Kidney (tissue), 14 donors: ENCODE results near the gene MAPK1. TPM values are rescaled to one million over a fixed set of nuclear protein-coding genes. Genes with fewer than 3 reads are reported as not detected.

ENCODE experiments used
- DNase-seq, 5 donors: peaks; one replicate each; pipeline ENCODE4 v3.0.0-alpha.2; 2013 to 2020
- FAIRE-seq: peaks from 2 replicates; lab custom pipeline; 2012; peaks lifted over from hg19 to GRCh38; lab: Jason Lieb, UNC
- H3K27ac ChIP-seq, 2 donors: one replicate each; pipeline ENCODE4 v1.7.0; 2013; ENCODE audit warnings: low read depth in 2 of 2, low read length in 2 of 2, inconsistent platforms in 1 of 2
- H3K27me3 ChIP-seq: one replicate; pipeline ENCODE4 v1.7.1; 2013; ENCODE audit warnings: low read length, inconsistent platforms; ENCODE audit not compliant: control insufficient read depth, insufficient read depth
- H3K36me3 ChIP-seq, 3 donors: one replicate each; pipeline versions ENCODE4 v1.7.0 to v1.7.1; 2013; ENCODE audit warnings: low read length in 3 of 3, control low read depth in 1 of 3, inconsistent platforms in 1 of 3; ENCODE audit not compliant: insufficient read depth in 3 of 3, control insufficient read depth in 2 of 3
- H3K4me1 ChIP-seq, 3 donors: one replicate each; pipeline versions ENCODE4 v1.7.0 to v1.7.1; 2013; ENCODE audit warnings: low read length in 3 of 3, inconsistent platforms in 1 of 3, low read depth in 1 of 3; ENCODE audit not compliant: control insufficient read depth in 2 of 3, insufficient read depth in 2 of 3
- H3K4me3 ChIP-seq, 3 donors: one replicate each; pipeline versions ENCODE4 v1.7.0 to v1.8.1; 2013; ENCODE audit warnings: low read length in 3 of 3, control low read depth in 1 of 3, inconsistent platforms in 1 of 3
- H3K9ac ChIP-seq, 3 donors: one replicate each; pipeline versions ENCODE4 v1.7.0 to v1.7.1; 2013; ENCODE audit warnings: low read length in 3 of 3, control low read depth in 1 of 3, inconsistent platforms in 1 of 3
- H3K9me3 ChIP-seq, 3 donors: one replicate each; pipeline versions ENCODE4 v1.7.0 to v1.7.1; 2013; ENCODE audit warnings: low read length in 3 of 3, control low read depth in 1 of 3, inconsistent platforms in 1 of 3; ENCODE audit not compliant: control insufficient read depth in 2 of 3, insufficient read depth in 1 of 3
- CTCF ChIP-seq: IDR thresholded peaks from 3 replicates; pipeline ENCODE4 v1.5.1; 2012; ENCODE audit warnings: mild to moderate bottlenecking, moderate library complexity, borderline replicate concordance; ENCODE audit not compliant: insufficient read depth; ENCODE audit errors: extremely low read depth
- intact Hi-C: fragments of 100-400 bp; cut with DNase I; formaldehyde crosslinking; loops from one replicate; pipeline ENCODE4 v1.11.1; 2022
- polyA plus RNA-seq: library from polyadenylated mRNA; stranded (reverse); fragments of 350-450 nt; fragmentation: Illumina TruSeq; extraction: RNeasy Lipid Tissue Mini Kit (QIAGEN cat#74804); gene quantifications from one replicate; pipeline ENCODE4 v1.2.3, GENCODE V29; 2014; ENCODE audit warnings: low read depth, low replicate concordance; ENCODE audit not compliant: insufficient read depth
- total RNA-seq: library from RNA; stranded (reverse); fragmentation: NEBNext Ultra II Directional; extraction: Animal tissue kit (Norgen Biotek cat#: 25700); gene quantifications from one replicate; pipeline ENCODE4 v1.2.1, GENCODE V29; 2021
- donor health status: control.
- donor health status: control.
- donor health status: control.
- donor health status: control.
- donor health status: control.
- donor health status: DM: yes; HTN: yes; CAD: no.
- donor health status: Normal renal cell carcinoma (clear cell type).

MAPK1 gene
- total and polyA plus RNA-seq, 2 donors from 2014 or later = 21.3 to 128 TPM

GRCh38 chr22:21903283-21903682 lies 35.8 kb upstream of the MAPK1 start:
- no peak for FAIRE-seq
- intact Hi-C loops = no loop called here
- H3K27me3 ChIP-seq = no peaks in the 10 kb centered on the region
- H3K27ac ChIP-seq = no peak overlapping the region
- H3K36me3 ChIP-seq = no peaks in the 10 kb centered on the region
- no peak overlapping the region for H3K4me3 ChIP-seq
- no peak overlapping the region for H3K9ac ChIP-seq
- TF ChIP-seq CTCF = no peak
- no peaks in the 10 kb centered on the region for H3K9me3 ChIP-seq
- DNase-seq = no peak
- H3K4me1 ChIP-seq = no peaks in the 10 kb centered on the region

DNA sequence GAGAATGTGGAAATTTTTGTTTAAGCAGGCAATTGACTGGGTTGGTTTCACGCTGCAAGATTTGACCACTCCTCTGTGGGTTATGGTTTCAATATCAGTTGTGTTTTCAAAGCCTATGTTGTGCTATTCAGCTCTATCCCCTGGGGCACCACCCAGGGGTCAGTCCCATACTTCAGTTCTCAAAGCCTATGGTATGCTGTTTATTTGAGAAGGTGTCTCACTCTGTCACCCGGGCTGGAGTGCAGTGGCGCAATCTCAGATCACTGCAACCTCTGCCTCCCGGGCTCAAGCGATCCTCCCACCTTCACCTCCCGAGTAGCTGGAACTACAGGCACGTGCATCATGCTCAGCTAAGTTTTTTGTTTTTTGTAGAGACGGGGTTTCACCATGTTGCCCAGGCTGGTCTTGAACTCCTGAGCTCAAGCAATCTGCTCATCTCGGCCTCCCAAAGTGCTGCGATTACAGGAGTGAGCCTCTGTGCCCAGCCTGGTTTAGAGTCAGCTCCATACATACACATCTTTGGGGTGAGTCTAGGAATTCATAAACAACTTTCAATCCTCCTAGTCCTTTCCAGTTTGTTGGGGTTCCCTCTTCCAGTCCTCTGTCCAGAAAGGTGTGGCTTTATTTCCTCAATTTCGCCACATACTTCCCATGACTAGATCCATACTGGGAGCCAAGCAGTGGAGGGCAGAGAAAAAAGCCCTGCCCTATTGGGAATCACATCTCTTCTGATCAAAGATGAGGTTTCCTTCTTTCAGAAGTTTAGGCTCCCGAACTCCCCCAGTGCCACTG lies 35.0 kb upstream of the MAPK1 start:
- no peak overlapping the region for H3K4me3 ChIP-seq
- H3K9ac ChIP-seq = no peak overlapping the region
- H3K36me3 ChIP-seq = no peaks in the 10 kb centered on the region
- no peak for TF ChIP-seq CTCF
- FAIRE-seq (no peak), DNase-seq (no peak)
- no peaks in the 10 kb centered on the region for H3K4me1 ChIP-seq
- no peak overlapping the region for H3K27ac ChIP-seq
- no peaks in the 10 kb centered on the region for H3K9me3 ChIP-seq
- intact Hi-C loops = no loop called here
- H3K27me3 ChIP-seq = no peaks in the 10 kb centered on the region

DNA sequence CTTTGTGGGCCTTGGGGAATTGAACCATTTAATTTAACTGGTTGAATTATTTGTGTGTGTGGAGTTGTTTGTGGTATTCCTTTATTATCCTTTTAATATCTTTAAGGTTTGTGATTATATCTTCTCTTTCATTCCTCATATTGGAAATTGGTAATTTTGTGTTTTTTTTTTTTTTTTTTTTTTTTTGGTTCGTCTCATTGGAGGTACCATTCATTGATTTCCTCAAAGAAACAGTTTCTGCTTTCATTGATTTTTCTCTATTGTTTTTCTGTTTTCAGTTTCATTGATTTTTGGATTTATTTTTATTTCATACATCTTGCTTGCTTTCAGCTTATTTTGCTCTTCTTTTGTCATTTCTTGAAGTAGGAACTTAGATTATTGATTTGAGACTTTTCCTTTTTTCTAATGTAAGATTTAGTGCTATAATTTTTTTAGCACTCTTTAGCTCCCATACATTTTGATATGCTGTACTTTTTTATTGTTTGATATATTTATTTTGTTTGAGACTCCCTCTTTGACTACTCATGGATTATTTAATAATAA lies 31.0 kb upstream of the MAPK1 start:
- intact Hi-C loops = no loop called here
- Histone ChIP-seq H3K4me1 (no peaks in the 10 kb centered on the region), H3K9ac (no peak overlapping the region), H3K27ac (no peak overlapping the region), H3K4me3 (no peak overlapping the region), H3K36me3 (no peaks in the 10 kb centered on the region), H3K9me3 (no peaks in the 10 kb centered on the region), H3K27me3 (no peaks in the 10 kb centered on the region)
- TF ChIP-seq CTCF = no peak
- no peak for FAIRE-seq
- no peak for DNase-seq
